ENCODE data around the gene TRIM29.
"Not testable (repeated sequence)": the region's sequence is repeated elsewhere in the genome, so short reads cannot be mapped to it uniquely, and the experiment has no call there.

The TRIM29 gene

GRCh38 chr11:120170741-120171261 is 32.9 kb upstream of the TRIM29 start:
- no peak for DNase-seq

GRCh38 chr11:120169981-120170698 is 32.2 kb upstream of the TRIM29 start:
- DNase-seq = no peak

DNA sequence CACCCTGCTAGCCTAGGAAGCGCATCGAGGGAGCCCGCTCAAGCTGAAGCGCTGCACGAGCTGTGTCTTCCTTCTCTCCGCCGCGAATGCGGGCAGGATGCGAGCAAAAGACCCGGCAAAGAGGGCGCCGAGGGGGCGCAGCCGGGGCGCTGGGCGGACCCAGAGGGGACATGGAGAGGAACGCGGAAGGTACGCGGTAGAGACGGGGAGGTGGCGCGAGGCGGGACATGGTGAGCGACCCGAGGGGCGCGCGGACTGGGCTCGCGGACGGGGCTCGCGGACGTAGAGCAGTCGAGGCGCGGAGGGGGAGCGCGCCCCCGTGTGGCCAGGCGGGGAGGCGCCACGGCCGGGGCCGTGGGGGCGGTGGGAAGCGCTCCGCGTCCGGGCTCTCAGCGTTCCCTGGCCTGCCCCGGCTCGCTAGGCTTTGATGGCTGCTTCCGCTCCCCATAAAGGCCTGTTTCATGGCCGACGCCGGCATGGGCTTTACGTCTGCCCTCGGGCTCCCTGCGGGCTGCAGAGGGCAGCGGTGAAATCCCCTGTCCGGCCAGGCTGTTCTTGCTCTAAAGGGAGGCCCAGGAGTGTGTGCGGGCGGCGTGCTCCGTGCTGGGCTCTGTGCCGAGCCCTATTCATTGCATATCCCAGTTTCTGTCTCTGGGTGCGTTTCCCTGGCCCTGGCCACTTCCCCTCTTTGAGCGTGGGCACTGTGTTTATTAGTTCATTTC is 31.2 kb upstream of the TRIM29 start:
- no peak for DNase-seq

DNA sequence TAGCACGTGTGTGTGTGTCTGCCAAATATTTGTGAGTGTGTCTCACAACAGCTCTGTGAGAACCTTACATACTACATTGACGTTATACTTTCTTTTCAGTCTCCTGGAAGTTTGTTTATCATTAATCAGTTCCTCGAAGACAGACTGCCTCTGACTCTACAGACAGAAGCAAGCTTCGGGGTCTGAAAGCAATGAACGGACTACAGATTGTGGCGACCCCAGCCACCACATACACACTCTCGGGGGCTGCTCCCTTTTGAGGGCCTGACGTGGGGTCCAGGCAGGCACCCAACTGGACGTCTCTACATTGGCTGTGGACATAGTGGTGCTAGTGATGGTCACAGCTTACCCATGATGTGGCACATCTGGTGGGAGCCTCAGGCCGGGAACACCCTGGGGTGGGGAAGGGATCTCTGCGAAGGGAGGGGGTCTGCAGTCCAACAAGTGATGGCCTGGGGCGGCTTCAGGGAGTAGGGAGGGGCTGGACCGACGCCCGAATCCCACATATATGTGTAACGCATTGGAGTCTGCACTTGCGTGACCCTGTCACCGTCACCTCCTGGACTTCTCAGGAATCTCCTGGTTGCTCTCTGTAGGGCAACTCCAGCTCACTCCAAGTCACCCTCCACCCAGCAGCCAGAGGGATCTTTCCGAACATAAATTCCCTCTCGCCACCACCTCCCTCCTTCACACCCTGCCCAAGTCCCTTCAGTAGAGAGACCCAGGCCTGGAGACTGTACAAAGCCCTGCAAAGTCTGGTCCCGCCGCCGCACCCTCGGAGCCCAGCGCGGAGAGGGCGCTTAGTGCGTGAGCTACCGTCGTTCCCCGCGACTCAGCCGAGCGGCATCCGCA is 30.4 kb upstream of the TRIM29 start:
- DNase-seq = no peak

- no peak for DNase-seq
These were observed 29.7 kb upstream of the TRIM29 start for GRCh38 chr11:120167659-120168058.

GRCh38 chr11:120160436-120160835 is 22.5 kb upstream of the TRIM29 start:
- DNase-seq = no peak

GRCh38 chr11:120153221-120153620 is 15.3 kb upstream of the TRIM29 start:
- DNase-seq = no peak

DNA sequence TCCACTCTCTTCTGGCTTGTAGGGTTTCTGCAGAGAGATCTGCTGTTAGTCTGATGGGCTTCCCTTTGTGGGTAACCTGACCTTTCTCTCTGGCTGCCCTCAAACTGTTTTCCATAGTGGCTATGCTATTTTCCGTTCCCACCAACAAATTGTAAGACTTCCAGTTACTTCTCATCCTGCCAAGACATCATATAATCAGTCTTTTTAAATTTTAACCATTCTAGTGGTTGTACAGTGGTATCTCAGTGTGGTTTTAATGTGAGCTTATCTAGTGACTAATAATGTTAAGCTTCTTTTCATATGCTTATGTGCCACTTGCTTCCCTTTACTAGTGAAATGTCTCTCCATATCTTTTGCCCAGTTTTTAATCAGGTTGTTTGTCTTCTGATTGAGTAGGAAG is 13.6 kb upstream of the TRIM29 start:
- DNase-seq = no peak

DNA sequence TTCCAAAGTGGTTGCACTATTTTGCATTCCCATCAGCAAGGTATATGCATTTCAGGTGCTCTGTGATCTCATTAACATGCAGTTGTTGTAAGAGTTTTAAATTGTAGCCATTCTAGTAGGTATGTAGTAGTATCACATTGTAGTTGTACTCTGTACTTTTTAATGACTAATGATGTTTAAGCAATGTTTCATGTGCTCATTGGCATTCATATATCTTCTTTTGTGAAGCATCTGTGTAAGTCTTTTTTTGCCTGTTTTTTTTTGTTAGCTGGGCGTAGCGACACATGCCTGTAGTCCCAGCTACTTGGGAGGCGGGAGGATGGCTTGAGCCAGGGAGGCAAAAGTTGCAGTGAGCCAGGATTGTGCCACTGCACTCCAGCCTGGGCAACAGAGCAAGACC is 11.3 kb upstream of the TRIM29 start:
- DNase-seq = no peak

GRCh38 chr11:120147950-120148270 is 10.0 kb upstream of the TRIM29 start:
- DNase-seq = no peak

DNA sequence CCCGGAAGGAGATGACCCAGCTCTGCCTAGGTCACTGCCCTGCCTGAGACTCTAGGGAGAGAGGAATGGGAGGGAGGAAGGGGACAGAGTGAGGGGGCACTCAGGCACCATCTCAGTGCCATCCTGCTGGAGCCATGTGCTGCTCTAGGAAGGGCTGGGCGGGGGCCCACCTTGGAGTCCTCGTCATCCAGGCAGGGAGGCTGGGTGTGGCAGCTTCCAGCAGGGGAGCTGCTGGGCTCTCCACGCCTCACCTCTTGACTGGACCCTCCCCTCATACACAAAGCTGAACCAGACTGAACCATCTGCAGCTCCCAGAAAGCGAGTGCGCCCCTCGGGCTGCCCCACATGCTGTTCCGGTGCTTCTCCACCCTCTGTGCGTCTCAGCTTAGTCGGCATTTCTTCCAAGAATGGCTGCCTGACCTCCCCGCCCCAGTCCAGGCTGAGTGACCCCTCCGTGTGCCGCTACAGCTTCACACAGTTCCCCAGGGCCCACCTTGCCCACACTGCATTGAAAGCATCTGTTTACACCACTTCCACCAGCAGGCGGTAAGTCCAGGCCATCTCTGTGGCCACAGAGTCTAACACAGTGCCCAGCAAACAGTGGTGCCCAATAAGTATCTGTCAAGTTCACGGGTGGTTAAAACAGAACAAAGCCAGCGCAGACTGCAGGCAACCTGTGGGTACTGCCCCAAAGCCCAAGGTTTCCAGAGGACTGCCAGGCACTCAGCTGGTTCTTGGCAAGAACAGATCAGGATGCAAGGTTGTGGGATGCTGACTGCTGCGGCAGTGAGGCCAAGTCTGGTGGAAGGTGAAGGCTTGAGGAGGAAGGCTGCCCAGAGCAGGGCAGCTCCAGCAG is 9.4 kb upstream of the TRIM29 start:
- no peak for DNase-seq

GRCh38 chr11:120146413-120147093 is 8.6 kb upstream of the TRIM29 start:
- no peak for DNase-seq

GRCh38 chr11:120144501-120144900 is 6.6 kb upstream of the TRIM29 start:
- DNase-seq = no peak

- not testable (repeated sequence) for DNase-seq
These were observed 5.6 kb upstream of the TRIM29 start for GRCh38 chr11:120143472-120143871.

GRCh38 chr11:120142441-120143100 is 4.7 kb upstream of the TRIM29 start:
- no peak for DNase-seq

- DNase-seq = no peak
These were observed 4.0 kb upstream of the TRIM29 start for GRCh38 chr11:120141768-120142423.

GRCh38 chr11:120141113-120141767 is 3.3 kb upstream of the TRIM29 start:
- no peak for DNase-seq

- no peak for DNase-seq
These were observed 1.6 kb upstream of the TRIM29 start for GRCh38 chr11:120139316-120140069.

GRCh38 chr11:120137187-120137610 is 714 bp downstream of the TRIM29 start:
- no peak for DNase-seq
